ENCODE data around the gene USP11. TPM values are rescaled to one million over a fixed set of nuclear protein-coding genes. Genes with fewer than 3 reads are reported as not detected.

USP11 gene
- total RNA-seq, 2 experiments from 2014 or later = 55.3 to 60.9 TPM

GRCh38 chrX:47218280-47218919 is 14.4 kb upstream of the USP11 start, which contains the start of gene CDK16:
CDK16 (plus strand) TSS chrX:47218681; CDS start chrX:47223558, 4,877 bp downstream.
- CTCF ChIA-PET = interaction anchor here (1.0 to 2.1 kb wide), 3 partner anchors 24 to 166 kb away, joined by 4 to 10 read pairs (median 5); no protein-coding TSS in a partner anchor
- Mint-ChIP-seq H3K4me1 (ENCODE audit: low read depth) (peaks cover 39% of the 10 kb centered on the region), H3K36me3 (ENCODE audit: low read depth) (peaks cover 55% of the 10 kb centered on the region), H3K9me3 (ENCODE audit: insufficient read depth) (no peaks in the 10 kb centered on the region), H3K27ac (peak within 1 kb of the TSS; percentile 99), H3K4me3 (peak within 1 kb of the TSS; percentile 90), H3K27me3 (ENCODE audit: low read depth) (no peaks in the 10 kb centered on the region)
- DNase-seq (peak; percentile 75), ATAC-seq (peak; percentile 54)
- POLR2A ChIA-PET = interaction anchor here (0.8 to 4.4 kb wide), 9 partner anchors 10 to 338 kb away, joined by 3 to 42 read pairs (median 4); partner anchors contain the start of genes NDUFB11, RBM10 and USP11

- peaks cover 50% of the 10 kb centered on the region for H3K36me3 Mint-ChIP-seq (ENCODE audit: low read depth)
- ChIA-PET POLR2A (interaction anchor here (1.0 to 4.4 kb wide), 6 partner anchors 9 to 337 kb away, joined by 3 to 42 read pairs (median 4); partner anchors contain the start of genes NDUFB11, RBM10 and USP11), CTCF (no interaction called here)
- H3K27ac Mint-ChIP-seq = peak overlapping the region; percentile 91
- H3K4me1 Mint-ChIP-seq (ENCODE audit: low read depth) = peaks cover 39% of the 10 kb centered on the region
- H3K4me3 Mint-ChIP-seq = peak overlapping the region; percentile 90
- ATAC-seq (no peak), DNase-seq (peak; percentile 51)
- H3K27me3 Mint-ChIP-seq (ENCODE audit: low read depth) = no peaks in the 10 kb centered on the region
- no peaks in the 10 kb centered on the region for H3K9me3 Mint-ChIP-seq (ENCODE audit: insufficient read depth)
Measured at GRCh38 chrX:47218920-47219815, 13.6 kb upstream of the USP11 start.

GRCh38 chrX:47221756-47222155 is 11.1 kb upstream of the USP11 start:
- ATAC-seq = no peak
- Mint-ChIP-seq H3K4me1 (ENCODE audit: low read depth) (peaks cover 34% of the 10 kb centered on the region), H3K4me3 (no peak overlapping the region), H3K27ac (peak overlapping the region; percentile 11), H3K27me3 (ENCODE audit: low read depth) (no peaks in the 10 kb centered on the region), H3K9me3 (ENCODE audit: insufficient read depth) (no peaks in the 10 kb centered on the region), H3K36me3 (ENCODE audit: low read depth) (peaks cover 50% of the 10 kb centered on the region)
- DNase-seq = no peak
- CTCF ChIA-PET = no interaction called here
- POLR2A ChIA-PET = interaction anchor here (4.4 kb wide), 1 partner anchor 10 kb away, joined by 42 read pairs; the partner anchor contains the start of gene USP11

GRCh38 chrX:47222751-47223350 is 10.0 kb upstream of the USP11 start:
- ChIA-PET CTCF (no interaction called here), POLR2A (no interaction called here)
- ATAC-seq (no peak), DNase-seq (no peak)
- Mint-ChIP-seq H3K27ac (no peak overlapping the region), H3K4me1 (ENCODE audit: low read depth) (peaks cover 26% of the 10 kb centered on the region), H3K4me3 (no peak overlapping the region), H3K27me3 (ENCODE audit: low read depth) (no peaks in the 10 kb centered on the region), H3K9me3 (ENCODE audit: insufficient read depth) (no peaks in the 10 kb centered on the region), H3K36me3 (ENCODE audit: low read depth) (peaks cover 52% of the 10 kb centered on the region)

GRCh38 chrX:47223476-47224250 is 9.1 kb upstream of the USP11 start:
- no peak for ATAC-seq
- Mint-ChIP-seq H3K4me1 (ENCODE audit: low read depth) (peaks cover 26% of the 10 kb centered on the region), H3K36me3 (ENCODE audit: low read depth) (peaks cover 59% of the 10 kb centered on the region), H3K27me3 (ENCODE audit: low read depth) (no peaks in the 10 kb centered on the region), H3K27ac (no peak overlapping the region), H3K9me3 (ENCODE audit: insufficient read depth) (no peaks in the 10 kb centered on the region), H3K4me3 (no peak overlapping the region)
- no peak for DNase-seq
- CTCF ChIA-PET = no interaction called here
- POLR2A ChIA-PET = interaction anchor here (0.5 kb wide), 1 partner anchor 66 kb away, joined by 5 read pairs; no protein-coding TSS in a partner anchor

GRCh38 chrX:47224266-47224895 is 8.4 kb upstream of the USP11 start:
- Mint-ChIP-seq H3K9me3 (ENCODE audit: insufficient read depth) (no peaks in the 10 kb centered on the region), H3K36me3 (ENCODE audit: low read depth) (peaks cover 59% of the 10 kb centered on the region), H3K4me1 (ENCODE audit: low read depth) (peaks cover 24% of the 10 kb centered on the region), H3K27me3 (ENCODE audit: low read depth) (no peaks in the 10 kb centered on the region), H3K4me3 (no peak overlapping the region), H3K27ac (no peak overlapping the region)
- ChIA-PET CTCF (no interaction called here), POLR2A (interaction anchor here (0.5 to 1.2 kb wide), 2 partner anchors 9 to 67 kb away, joined by 3 to 5 read pairs; no protein-coding TSS in a partner anchor)
- DNase-seq = no peak
- ATAC-seq = no peak

GRCh38 chrX:47224896-47225290 is 7.9 kb upstream of the USP11 start:
- Mint-ChIP-seq H3K4me3 (no peak overlapping the region), H3K4me1 (ENCODE audit: low read depth) (peaks cover 20% of the 10 kb centered on the region), H3K27ac (no peak overlapping the region), H3K27me3 (ENCODE audit: low read depth) (no peaks in the 10 kb centered on the region), H3K36me3 (ENCODE audit: low read depth) (peaks cover 54% of the 10 kb centered on the region), H3K9me3 (ENCODE audit: insufficient read depth) (no peaks in the 10 kb centered on the region)
- DNase-seq = no peak
- ChIA-PET CTCF (no interaction called here), POLR2A (interaction anchor here (1.2 kb wide), 1 partner anchor 9 kb away, joined by 3 read pairs; no protein-coding TSS in a partner anchor)
- ATAC-seq = no peak

GRCh38 chrX:47226071-47226470 is 6.7 kb upstream of the USP11 start:
- Mint-ChIP-seq H3K27me3 (ENCODE audit: low read depth) (no peaks in the 10 kb centered on the region), H3K27ac (no peak overlapping the region), H3K36me3 (ENCODE audit: low read depth) (peaks cover 51% of the 10 kb centered on the region), H3K4me3 (no peak overlapping the region), H3K9me3 (ENCODE audit: insufficient read depth) (no peaks in the 10 kb centered on the region), H3K4me1 (ENCODE audit: low read depth) (peaks cover 8% of the 10 kb centered on the region)
- no peak for ATAC-seq
- CTCF ChIA-PET = no interaction called here
- POLR2A ChIA-PET = no interaction called here
- DNase-seq = no peak

- Mint-ChIP-seq H3K9me3 (ENCODE audit: insufficient read depth) (no peaks in the 10 kb centered on the region), H3K27ac (no peak overlapping the region), H3K4me3 (no peak overlapping the region), H3K27me3 (ENCODE audit: low read depth) (no peaks in the 10 kb centered on the region), H3K4me1 (ENCODE audit: low read depth) (peaks cover 9% of the 10 kb centered on the region), H3K36me3 (ENCODE audit: low read depth) (peaks cover 53% of the 10 kb centered on the region)
- ATAC-seq (no peak), DNase-seq (no peak)
- ChIA-PET CTCF (no interaction called here), POLR2A (no interaction called here)
Measured at GRCh38 chrX:47226531-47227333, 6.1 kb upstream of the USP11 start.

GRCh38 chrX:47227334-47227583 is 5.5 kb upstream of the USP11 start:
- Mint-ChIP-seq H3K4me3 (no peak overlapping the region), H3K27me3 (ENCODE audit: low read depth) (no peaks in the 10 kb centered on the region), H3K4me1 (ENCODE audit: low read depth) (peaks cover 8% of the 10 kb centered on the region), H3K27ac (no peak overlapping the region), H3K36me3 (ENCODE audit: low read depth) (peaks cover 49% of the 10 kb centered on the region), H3K9me3 (ENCODE audit: insufficient read depth) (no peaks in the 10 kb centered on the region)
- ChIA-PET CTCF (no interaction called here), POLR2A (no interaction called here)
- DNase-seq = no peak
- ATAC-seq = no peak

Measured in activated CD8-positive, alpha-beta T cell treated with anti-CD3 and anti-CD28 coated beads, Interleukin-2, amount 10 ng/mL, durations not matched to agents 7 days and 5 days (primary cell).